NCI-H510A treated with DMSO at 0.1 percent for 48 hours (cell line): ENCODE data around the gene AGAP2.

Source experiments
- DNase-seq: peaks from one replicate; lab custom pipeline; 2025; lab: John Stamatoyannopoulos, UW

Gene AGAP2

DNA sequence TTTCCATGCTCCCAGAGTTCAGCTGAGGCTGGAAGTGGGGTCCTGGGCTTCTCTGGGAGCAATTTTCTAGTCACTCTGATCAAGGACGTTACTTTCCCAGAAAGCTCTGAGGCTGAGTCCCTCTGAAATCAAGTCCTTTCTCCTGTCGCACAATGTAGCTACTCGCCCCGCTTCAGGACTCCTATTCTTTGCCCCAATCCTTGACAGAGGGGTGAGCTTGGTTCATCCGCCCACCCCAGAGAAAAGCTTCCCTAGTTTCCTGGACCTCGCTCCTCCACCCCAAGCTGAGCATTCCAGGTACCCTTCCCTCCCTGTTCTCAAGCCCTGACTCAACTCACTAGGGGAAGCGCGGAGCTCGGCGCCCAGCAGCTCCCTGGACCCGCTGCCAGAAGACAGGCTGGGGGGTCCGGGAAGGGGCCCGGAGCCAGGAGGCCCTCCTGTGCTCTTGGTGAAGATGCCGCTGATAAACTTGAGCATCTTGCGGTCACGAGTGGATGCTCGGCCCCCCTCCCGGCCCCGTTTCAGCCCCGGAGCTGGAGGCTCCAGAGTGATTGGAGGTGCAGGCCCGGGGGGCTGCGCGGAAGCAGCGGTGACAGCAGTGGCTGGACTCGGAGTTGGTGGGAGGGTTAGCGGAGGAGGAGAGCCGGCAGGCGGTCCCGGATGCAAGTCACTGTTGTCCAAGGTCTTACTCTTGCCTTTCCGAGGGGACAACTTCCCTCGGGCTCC is 1.6 kb downstream of the AGAP2 start:
- no peak for DNase-seq

DNA sequence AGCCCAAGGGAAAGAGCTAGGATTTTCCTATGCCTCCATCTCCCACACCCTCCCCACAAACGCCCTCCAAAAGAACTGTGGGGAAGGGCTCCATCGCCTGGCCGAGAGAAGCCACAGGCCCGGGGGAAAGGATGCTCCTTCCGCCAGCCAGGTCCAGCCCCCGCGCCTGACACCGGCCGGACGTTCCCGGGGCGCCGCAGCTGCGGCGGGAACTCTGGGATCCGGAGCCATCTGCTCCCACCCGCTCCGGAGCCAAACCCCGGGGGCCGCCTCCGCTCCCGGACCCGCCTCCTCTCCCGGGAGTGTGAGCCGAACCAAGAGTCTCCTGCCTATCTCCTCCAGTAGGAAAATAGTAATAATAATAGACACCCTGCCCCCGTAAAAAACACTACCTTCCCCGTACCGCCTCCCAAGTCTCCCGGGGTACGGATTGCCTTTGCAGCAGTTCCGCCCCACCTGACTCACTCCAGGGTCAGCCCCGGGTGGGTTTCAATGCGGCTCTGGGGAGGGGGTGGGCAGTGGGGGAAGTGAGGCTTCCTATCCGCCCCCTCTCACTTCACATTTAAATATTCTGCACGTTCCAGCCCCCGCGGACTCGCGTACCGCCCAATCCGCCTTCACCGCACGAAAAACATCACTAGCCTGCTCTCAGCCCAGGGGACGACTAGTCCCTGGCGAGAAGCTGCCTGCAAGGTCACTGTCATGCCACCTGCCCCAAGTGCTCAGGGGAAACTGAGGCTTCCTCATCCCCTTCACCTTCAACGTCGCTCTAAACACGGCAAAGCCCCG is 2.4 kb downstream of the AGAP2 start:
- peak; percentile 66 for DNase-seq

DNA sequence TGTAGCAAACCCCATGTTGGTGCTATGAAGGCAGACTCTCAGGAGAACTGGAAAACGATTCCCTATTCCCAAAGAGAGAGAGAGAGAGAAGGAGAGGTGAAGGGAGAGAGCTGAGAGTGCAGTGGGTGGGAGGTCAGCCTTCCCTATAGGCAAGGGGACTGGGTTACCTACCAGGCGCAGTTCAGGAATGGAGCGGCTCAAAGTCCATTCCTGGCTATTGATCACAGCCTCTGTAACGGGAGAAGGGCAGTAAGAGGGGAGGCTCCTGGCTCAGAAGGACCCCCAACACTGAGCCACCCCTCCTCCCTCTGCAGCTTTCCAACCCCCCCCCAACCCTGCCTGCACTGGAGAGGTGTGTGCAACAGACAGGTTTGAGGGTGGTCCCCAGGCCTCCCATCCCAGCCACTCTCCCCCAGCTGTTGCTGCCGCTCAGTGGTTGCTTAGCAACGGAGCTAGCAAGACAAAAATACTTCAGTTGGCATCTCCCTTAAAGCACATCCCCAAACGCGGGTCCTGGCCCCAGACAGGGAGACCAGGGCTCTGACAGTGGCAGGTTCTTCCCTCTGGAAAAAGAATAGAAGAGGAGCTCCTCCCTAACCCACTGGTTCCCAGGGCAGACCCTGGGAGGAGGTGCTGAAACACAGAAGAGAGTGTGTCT is 3.2 kb downstream of the AGAP2 start:
- DNase-seq: no peak

DNA sequence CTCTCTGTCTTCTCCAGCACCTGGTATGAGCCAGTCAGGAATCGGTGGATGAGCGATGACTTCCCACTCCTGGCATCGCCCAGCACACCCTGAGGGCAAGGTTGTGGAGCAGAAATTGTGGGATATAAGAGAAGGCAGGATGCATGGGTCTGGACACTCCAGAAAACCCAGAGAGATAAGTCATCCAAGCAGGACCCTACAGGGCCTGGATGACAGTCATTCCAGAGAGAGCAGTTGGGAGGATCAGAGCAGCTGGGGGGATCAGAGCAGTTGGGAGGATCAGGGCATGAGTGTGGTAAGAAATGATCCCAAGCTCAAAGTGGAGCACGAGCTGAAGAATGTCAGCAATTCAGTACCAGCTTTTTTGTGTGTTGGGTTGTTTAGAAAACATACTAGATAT is 4.0 kb downstream of the AGAP2 start:
- DNase-seq: no peak

DNA sequence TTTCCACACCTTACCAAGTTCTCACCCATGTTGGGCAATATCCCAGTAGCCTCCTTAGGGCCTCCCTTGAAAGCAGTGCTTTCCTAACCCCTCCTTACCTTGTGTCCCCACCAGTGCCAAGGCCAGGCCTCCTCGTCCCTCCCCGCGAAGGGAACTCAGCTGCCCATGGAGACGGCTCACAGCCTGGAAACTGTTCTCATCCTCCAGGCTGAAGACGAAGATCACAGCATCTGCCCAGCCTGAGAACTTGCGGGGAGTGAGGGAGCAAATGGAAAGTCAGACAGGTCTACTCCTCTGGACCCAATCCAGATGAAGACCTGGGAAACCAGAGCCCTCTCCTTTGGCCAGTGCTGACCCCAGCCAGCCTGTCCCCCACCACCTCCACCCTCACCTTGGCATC is 4.6 kb downstream of the AGAP2 start:
- DNase-seq: no peak

DNA sequence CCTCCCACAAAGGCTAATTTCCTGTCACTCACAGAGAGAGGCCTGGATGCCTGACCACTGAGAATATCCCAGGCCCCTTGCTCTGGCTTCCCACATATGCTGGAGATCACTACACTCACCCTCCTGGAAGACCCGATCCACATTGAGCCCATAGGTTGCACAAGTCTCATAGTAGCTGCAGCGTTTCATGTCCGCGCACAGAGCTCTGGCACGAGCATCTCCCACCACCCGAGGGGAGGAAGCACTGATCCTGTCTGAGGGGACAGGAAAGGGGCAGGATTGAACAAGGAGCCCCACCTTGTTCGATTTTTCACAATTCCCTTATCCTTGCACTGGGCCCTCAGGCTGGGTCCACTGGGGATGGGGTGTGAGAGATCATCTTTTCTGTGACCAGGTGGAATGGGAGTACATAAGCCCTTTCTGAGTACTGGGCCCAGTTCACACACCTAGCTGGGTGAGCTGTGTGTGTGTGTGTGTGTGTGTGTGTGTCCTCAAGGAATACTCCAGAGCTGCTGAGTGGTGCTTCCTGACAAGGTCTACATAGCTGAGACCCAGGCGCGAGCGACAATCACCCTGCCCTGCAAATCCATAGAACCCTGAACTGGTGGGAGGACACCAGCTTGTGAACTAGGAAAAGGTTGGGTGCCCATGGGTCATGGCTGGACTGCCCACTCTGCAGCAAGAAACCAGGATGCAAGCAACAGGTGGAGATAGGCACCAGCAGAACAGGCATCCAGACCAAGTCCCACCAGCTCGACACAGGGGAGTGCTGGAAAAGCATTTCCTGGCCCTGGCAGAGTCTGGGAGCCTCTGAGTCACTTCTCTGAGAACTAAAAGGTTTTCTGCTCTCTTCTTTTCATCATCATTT is 5.6 kb downstream of the AGAP2 start:
- DNase-seq: no peak

DNA sequence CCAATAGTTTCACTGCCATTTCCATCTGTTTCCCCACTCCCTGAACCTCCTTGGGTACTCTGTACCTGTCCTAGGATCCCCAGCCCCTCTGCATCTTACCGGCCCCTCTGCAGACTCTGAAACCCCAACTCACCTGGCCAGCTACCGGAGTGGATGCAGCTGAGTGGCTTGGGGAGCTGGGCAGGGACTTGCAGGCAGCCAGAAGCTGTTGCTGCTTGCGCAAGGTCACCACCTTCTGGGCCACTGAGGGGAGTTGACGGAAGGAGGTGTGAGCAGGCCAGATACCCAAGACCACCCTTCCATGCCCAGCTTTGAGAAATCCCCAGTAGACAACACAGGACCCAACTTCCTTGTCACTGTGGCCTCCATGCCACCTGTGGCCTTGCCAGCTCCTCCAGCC is 6.3 kb downstream of the AGAP2 start:
- DNase-seq: no peak

DNA sequence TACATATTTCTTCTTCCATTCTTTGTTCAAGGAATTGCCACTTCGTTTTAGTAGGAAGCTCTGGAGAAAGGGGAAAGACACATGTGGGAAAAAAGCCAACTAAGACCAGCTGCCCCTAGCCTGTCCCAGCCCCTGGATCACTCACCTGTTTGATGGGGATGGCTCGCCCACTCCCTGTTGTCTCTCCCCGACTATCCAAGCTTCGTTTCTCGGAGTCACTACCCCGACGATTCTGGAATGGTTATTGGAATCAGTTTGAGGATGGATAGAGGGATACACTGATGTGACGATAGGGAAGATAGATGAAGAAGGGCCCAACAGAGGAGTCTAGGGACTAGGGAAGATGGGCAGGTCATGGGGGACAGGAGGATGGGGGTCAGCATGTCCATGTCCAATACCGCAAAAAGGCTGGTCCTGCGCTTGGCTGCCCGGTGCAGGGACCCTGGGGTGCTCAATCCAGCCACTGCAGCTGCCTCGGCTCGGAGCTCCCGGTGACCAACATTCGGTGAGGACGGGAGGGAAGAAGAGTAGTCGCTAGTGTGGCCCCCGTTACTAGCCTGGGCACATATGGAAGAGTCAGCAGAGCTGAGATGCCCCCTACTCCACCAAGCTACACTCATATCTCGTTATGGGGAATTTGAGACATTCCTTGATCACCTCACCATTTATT is 7.0 kb downstream of the AGAP2 start:
- no peak for DNase-seq

DNA sequence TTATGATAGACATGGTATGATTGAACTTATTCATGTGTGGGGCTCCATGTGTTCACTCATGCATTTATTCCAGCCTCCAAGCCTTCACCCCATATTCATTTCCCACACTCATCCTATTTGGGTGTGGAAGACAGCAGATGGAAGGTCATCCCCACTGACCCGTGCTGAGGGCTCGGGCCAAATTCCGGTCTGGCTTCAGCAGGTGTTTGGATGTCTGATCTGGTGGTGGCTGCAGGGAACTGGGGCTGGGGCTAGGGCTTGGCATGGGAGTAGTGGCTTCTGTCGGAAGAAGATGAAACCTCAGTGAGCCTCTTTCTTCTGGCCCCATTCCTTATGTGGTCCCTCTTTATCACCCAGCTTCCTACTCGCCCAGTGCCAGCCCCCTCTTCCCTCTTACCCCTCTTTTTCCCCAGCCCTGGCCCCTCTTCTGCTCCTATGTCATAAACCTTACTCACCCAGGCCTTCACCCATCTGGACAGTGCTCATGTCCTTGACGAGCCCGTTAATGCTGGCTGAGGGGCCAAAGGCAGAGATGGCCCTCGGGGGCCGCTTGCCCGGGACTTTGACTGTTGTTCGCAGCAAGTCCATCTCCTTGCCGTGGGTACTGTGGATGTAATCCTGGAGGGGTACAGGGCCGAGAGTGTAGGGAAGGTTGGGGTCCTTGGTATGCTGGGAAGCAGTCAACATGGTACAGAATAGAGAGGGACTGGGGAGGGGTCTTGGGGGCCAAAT is 8.0 kb downstream of the AGAP2 start:
- no peak for DNase-seq

DNA sequence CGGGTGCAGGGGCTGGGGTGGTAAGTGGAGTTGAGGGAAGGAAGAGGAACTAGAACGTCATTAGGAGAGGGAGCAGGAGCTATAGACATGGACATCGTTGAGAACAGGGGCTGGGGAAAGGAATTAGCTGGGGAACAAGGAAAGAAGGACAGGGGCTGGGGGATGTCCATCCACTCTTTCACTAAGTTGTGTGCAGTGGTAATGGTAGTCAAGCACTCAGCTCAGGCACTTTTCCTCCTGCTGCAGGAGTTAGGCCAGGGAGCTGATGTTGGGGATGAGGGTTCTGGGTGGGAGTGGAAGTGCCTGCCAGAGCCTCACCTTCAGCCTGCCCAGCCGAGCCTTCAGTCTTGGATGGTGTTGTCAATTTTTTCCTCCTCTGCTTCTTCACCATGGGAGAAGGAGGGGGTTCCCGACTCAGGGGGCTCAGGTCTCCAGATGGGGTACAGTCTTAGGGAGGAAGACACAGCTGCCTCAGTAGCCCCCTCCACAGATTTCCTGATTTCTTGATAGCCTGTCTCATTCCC is 9.2 kb downstream of the AGAP2 start:
- DNase-seq: no peak

DNA sequence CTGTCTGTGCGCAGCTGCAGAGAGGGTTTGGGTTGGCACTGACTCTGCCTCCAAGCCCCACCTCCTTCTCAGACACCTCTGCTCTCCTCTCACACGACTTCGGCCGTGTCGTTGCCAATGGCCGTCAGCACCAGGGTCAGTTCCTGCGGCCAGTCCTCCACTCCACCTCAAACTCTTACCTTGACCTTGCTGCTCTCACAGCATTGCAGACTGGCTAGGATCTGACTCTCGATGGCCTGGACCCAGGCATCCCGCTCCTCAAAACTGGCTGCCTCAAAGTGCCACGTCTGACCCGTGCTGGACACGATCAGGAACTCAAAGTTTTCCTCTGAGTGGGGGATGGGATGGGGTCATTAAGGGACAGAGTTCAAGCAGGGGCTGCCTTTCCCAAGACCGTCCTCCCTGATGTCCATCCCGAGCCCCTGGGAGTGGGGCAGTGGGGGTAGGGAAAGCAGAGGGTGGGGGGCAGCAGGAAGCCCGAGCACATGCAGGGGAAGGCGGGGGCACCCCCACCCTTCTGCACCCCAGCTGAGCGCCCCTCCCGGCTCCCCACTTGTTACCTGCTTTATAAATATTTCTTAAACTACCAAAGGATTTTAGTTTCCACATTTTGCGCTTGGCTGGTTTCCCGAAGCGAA is 10.7 kb downstream of the AGAP2 start:
- no peak for DNase-seq

DNA sequence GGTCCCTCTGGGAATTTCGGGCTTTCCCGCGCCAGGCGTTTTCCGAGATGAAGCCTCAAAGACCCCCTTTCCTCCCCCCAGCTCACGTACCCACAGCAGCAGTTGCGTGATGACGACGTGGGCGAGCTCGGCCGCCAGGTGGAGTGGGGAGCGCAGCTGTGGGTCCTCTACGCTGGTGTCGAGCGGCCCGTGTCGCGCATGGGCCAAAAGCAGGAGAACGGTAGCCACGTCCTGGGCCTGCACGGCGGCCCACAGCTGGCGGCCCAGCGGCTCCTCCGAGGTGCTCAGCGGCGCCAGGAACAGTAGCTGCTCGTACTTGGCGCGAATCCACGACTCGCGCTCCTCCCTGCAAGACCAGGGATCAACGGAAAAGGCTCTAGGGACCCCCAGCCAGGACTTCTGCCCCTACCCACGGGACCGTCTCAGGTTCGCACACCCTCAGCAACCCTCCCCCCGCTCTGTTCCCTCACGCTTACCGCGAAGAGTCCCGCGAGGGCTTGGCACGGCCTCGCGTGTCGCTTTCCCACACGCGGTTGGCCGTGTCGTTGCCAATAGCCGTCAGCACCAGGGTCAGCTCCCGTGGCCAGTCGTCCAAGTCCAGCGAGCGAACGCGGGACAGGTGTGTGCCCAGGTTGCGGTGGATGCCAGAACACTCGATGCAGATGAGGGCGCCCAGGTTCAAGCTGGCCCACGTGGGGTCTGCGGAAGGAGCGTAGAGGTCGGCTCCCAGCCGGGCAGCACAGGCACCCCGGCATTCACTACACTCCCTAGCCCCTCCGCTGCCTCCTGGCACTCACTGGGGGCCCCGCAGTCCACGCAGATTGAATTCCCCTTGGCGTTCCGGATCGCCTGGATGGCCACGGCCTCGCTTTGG is 11.4 kb downstream of the AGAP2 start:
- DNase-seq: no peak

DNA sequence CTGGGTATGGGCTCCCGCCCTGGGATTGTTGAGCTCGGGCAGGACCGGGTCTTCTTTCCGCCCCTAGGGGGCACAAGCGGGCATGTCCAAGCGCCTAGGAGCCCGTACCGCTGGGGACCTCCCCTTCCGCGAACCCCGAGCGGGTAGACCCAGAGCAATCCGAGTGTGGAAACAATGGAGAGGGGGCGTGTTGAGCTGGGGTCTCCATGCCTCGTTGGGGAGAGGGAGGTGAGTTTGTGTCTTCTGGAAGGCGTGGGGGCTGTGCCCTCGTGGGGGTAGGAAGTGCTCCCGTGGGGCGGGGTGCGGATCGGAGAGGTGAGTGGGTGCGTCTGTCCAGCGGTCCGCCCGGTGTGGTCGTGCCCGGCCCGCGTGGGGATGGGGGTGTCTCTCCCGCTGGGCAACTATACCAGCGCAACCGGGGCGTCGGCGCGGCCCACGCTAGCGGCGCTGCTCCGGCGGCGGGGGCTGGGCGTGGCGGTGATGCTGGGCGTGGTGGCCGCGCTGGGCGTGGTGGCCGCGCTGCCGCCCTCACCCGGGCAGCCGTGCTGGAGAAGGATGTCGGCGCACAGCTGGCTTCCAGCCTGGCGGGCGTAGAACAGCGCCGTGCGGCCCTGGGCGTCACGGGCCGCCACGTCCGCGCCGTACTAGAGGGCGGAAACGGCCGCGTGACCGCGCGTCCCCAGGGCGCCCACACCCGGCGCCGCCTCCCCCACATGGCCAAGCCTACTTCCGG is 12.2 kb downstream of the AGAP2 start:
- DNase-seq: peak; percentile 91

DNA sequence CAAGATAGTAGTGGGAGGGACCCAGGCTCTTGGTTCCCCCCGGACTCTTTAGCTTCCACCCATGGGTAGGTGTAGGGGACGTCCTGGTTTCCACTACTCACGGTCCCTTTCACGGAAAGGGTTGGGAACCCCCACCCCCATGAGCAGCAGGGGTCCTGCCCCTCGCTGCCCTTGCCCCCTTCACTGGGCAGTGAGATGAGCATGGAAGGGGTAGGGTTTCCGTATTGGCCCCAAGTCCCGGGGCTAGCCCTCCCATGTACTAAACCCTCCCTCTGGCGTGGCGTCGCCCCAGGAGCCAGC is 12.7 kb downstream of the AGAP2 start:
- DNase-seq: no peak

DNA sequence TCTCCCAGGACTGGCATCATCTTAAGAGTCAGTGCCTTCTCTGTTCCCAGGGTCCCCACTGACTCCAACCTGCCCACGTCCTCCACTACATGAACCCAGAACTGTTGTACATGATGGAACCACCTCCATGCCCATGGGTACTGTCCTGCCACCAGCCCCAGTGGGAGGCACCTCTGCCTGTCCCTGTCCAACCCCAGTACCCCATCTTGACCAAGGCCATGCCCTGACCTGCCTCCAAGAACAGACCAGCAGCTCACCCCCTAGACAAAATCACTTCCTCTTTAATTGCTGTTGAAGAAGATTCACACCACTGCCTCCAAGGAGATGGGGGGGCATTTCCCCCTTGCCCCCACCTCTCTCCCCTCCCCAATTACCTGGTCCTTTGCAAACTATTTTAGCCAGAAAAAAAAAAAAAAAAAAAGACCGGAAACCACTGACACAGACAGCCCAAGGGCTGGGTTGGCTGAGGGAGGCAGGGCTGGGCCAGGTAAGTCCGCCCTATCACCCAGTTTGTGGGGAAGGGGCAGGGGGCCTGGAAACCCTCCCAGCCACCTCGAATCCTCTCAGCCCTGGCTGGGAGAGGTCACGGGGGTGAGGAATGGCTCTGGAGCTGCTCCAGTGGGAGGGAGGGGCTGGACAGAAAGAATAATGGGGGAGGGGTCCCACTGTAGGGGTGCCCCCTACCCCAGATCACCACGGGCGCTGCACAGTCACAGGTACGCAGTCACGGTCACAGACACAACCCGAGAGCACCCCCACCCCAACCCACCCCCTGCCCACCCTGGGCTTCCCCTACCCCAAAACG is 13.4 kb downstream of the AGAP2 start:
- no peak for DNase-seq

DNA sequence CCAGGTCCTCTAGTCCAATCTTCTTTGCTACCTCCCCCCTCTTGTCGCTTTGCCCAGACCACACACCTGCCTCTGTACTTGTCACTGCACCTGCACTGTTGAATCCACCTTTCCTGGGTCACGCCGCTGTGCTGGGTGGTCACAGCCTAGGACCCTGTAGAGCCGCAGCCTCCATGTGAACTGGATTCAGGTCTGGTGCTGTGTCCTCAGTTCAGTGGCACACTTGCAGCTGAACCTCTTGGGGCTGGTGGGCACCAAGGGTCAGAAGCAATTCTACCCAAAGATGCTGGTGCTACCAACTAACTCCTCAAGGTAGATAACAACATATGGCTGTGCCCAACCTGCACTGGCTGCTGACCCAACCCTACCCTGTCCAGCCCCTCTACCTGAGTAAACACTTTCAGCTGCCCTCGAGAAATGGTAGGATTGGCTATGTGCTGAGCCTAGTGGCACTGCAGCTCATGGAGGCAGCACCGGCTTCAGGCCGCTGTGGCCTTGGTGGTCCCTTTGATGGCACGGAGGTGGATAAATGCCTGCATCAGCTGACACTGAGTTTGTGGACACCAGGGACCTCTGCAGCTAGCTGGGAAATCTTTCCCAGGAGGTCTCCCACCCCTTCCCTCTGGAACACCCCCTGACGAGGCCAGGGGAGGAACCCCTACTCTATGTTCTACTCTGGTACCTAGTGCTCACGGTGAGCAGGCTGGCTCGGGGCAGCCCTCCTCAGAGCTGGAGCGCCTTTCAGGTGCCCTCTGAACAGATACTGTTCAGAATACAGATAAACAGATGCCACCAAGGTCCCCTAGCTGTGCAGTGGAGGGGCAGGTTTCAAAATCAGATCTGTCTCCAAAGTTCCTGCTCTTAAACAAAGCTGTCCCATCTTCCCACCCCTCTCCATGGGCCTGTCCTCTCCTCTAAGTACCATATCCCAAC is 14.3 kb downstream of the AGAP2 start:
- DNase-seq: no peak

DNA sequence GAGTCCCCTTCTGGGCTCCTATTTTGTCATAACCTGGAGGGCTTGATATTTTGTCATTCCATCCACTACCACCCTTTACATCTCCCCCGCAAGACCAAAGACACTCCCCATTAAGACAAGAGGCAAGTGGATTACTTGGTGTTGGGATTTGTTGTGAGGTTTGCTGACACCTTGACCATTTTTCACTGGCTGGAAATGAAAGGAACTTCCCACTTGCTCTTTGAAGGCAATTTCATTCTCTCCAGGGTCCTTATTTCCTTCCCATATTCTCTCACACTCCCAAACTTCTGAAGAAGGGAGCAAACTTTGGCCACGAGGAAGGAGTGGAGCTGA is 14.9 kb downstream of the AGAP2 start:
- DNase-seq: no peak
